HepG2 (cell line): ENCODE data around the gene AKAP1. TPM values are rescaled to one million over a fixed set of nuclear protein-coding genes. Genes with fewer than 3 reads are reported as not detected.

ENCODE experiments used
- ATRX ChIP-seq: sonication (generic); formaldehyde crosslinking; IDR thresholded peaks from 2 replicates; pipeline ENCODE4 v1.4.0; 2020; ENCODE audit warnings: missing genetic modification reagents, borderline replicate concordance
- CEBPZ ChIP-seq: IDR thresholded peaks from 2 replicates; pipeline ENCODE4 v1.6.1; 2012; ENCODE audit warnings: low read length, improper control_type of control experiment
- EZH2 ChIP-seq: conservative IDR thresholded peaks from 2 replicates; pipeline ENCODE4 v1.6.1; 2012; ENCODE audit warnings: mild to moderate bottlenecking, low read depth, low read length, moderate library complexity
- FOXA1 ChIP-seq, 2 experiments: fragments of 450-650 bp in 1 of 2; sonication (generic) in 1 of 2; formaldehyde crosslinking in 1 of 2; IDR thresholded peaks; 2 replicates each; pipeline versions ENCODE4 v1.4.0 to v1.6.1; 2016 to 2020; ENCODE audit warnings: missing genetic modification reagents in 1 of 2
- FOXO1 ChIP-seq: sonication (generic); formaldehyde crosslinking; IDR thresholded peaks from 2 replicates; pipeline ENCODE4 v1.4.0; 2020; ENCODE audit warnings: missing genetic modification reagents
- HOXA5 ChIP-seq: sonication (generic); formaldehyde crosslinking; IDR thresholded peaks from 2 replicates; pipeline ENCODE4 v1.4.0; 2020; ENCODE audit warnings: missing genetic modification reagents
- ISL2 ChIP-seq: sonication (generic); formaldehyde crosslinking; IDR thresholded peaks from 2 replicates; pipeline ENCODE4 v1.5.0; 2020; ENCODE audit warnings: missing genetic modification reagents
- MYNN ChIP-seq: sonication (generic); formaldehyde crosslinking; IDR thresholded peaks from 2 replicates; pipeline ENCODE4 v1.4.0; 2020; ENCODE audit warnings: mild to moderate bottlenecking, low read depth, missing genetic modification reagents
- REST ChIP-seq, 2 experiments: IDR thresholded peaks; 2 replicates each; pipeline ENCODE4 v1.6.1; 2011 to 2012; ENCODE audit warnings: low read length in 2 of 2, borderline replicate concordance in 1 of 2, low read depth in 1 of 2, mild to moderate bottlenecking in 1 of 2, moderate library complexity in 1 of 2
- RFX3 ChIP-seq: IDR thresholded peaks from 2 replicates; pipeline ENCODE4 v1.6.1; 2016; ENCODE audit warnings: missing biosample characterization, missing genetic modification reagents
- RXRB ChIP-seq: IDR thresholded peaks from 2 replicates; pipeline ENCODE4 v1.6.1; 2016; ENCODE audit warnings: borderline replicate concordance, missing genetic modification reagents, missing compliant biosample characterization
- SMYD3 ChIP-seq: sonication (generic); formaldehyde crosslinking; IDR thresholded peaks from 2 replicates; pipeline ENCODE4 v1.8.1; 2023; ENCODE audit warnings: mild to moderate bottlenecking, missing genetic modification reagents
- SP4 ChIP-seq: sonication (generic); formaldehyde crosslinking; IDR thresholded peaks from 2 replicates; pipeline ENCODE4 v1.8.1; 2023; ENCODE audit warnings: mild to moderate bottlenecking, missing genetic modification reagents
- TEAD2 ChIP-seq: sonication (generic); formaldehyde crosslinking; IDR thresholded peaks from 2 replicates; pipeline ENCODE4 v1.9.0; 2021; ENCODE audit warnings: missing genetic modification reagents
- WIZ ChIP-seq: sonication (generic); formaldehyde crosslinking; IDR thresholded peaks from 2 replicates; pipeline ENCODE4 v1.5.1; 2020; ENCODE audit warnings: mild to moderate bottlenecking, missing genetic modification reagents
- ZNF7 ChIP-seq: IDR thresholded peaks from 2 replicates; pipeline ENCODE4 v1.6.1; 2016; ENCODE audit warnings: missing biosample characterization, missing genetic modification reagents
- ZNF720 ChIP-seq: sonication (generic); formaldehyde crosslinking; IDR thresholded peaks from 2 replicates; pipeline ENCODE4 v1.4.0; 2020; ENCODE audit warnings: missing genetic modification reagents
- polyA plus RNA-seq, 8 experiments: library from polyadenylated mRNA; depleted of rRNA in 3 of 8; stranded (reverse) in 7 of 8; unstranded in 1 of 8; fragments of >200 nt; fragmentation: Illumina TruSeq in 4 of 8; extraction: Trizol in 4 of 8; gene quantifications; 2 replicates each; pipeline versions ENCODE4 v1.2.1 to v1.2.3, GENCODE V29; 2011 to 2016; ENCODE audit warnings: low read depth in 4 of 8, missing spikeins in 1 of 8, mixed read lengths in 1 of 8; ENCODE audit not compliant: insufficient read depth in 1 of 8
- total RNA-seq, 5 experiments: library from RNA; depleted of rRNA; stranded (reverse); fragments of >200 nt; fragmentation: Illumina TruSeq; extraction: Trizol; gene quantifications; 2 replicates each; pipeline ENCODE4 v1.2.3, GENCODE V29; 2016; ENCODE audit warnings: low read depth in 1 of 5
- TF ChIP-seq, protein P1 (sequence below): sonication (generic); formaldehyde crosslinking; IDR thresholded peaks from 2 replicates; pipeline ENCODE4 v1.4.0; 2020; ENCODE audit warnings: mild to moderate bottlenecking, missing genetic modification reagents, borderline replicate concordance
- TF ChIP-seq, protein P2 (sequence below): sonication (generic); formaldehyde crosslinking; IDR thresholded peaks from 2 replicates; pipeline ENCODE4 v1.8.0; 2022; ENCODE audit warnings: missing genetic modification reagents, mild to moderate bottlenecking, borderline replicate concordance

The AKAP1 gene
- total and polyA plus RNA-seq, 2 of the 13 experiments (the other 11 are each of a cell fraction or from before 2014, with no cell fraction given) = 101 to 131 TPM

DNA sequence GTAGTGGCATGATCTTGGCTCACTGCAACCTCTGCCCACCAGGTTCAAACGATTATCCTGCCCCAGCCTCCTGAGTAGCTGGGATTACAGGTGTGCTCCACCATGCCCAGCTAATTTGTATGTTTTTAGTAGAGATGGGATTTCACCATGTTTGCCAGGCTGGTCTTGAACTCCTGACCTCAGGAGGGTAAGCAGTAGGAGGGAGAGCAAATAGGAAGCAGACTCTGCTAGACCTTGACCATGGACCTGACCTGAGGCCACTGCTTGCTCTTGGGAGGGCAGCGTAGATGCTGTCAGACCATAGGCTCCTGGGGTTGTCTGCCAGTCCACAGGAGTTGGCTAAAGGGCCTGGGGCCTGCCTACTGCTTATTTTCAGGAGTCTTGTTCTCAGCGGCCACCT lies 28.6 kb downstream of the AKAP1 start (continued):
- TF ChIP-seq CEBPZ (no peak), ISL2 (CRISPR knock-in tag) (0 out of 2 replicates have a peak, but pooled peaks have one; percentile 15), ZNF720 (no peak), HOXA5 (no peak), RFX3 (CRISPR knock-in tag) (no peak), SMYD3 (CRISPR knock-in tag) (no peak), REST (IDR thresholded peaks at IDR 0.05; ENCODE audit: borderline replicate concordance in 1 of 2, low read depth in 1 of 2, low read length in 2 of 2) (peak in 1 of 2 experiments; percentile 13; a peak in 1 of 4 replicates), FOXO1 (CRISPR knock-in tag) (no peak), WIZ (CRISPR knock-in tag) (no peak), EZH2 (no peak), MYNN (CRISPR knock-in tag) (no peak), RXRB (CRISPR knock-in tag) (peak; percentile 42; the same call in 1 of the 2 replicates), TEAD2 (CRISPR knock-in tag) (no peak), ATRX (CRISPR knock-in tag) (no peak), FOXA1 (IDR thresholded peaks at IDR 0.05) (no peak), FOXA1 (CRISPR knock-in tag; IDR thresholded peaks at IDR 0.05) (0 out of 2 replicates have a peak, but pooled peaks have one; percentile 32), ZNF7 (CRISPR knock-in tag) (no peak), SP4 (CRISPR knock-in tag) (no peak)
- TF ChIP-seq, protein P1, sequence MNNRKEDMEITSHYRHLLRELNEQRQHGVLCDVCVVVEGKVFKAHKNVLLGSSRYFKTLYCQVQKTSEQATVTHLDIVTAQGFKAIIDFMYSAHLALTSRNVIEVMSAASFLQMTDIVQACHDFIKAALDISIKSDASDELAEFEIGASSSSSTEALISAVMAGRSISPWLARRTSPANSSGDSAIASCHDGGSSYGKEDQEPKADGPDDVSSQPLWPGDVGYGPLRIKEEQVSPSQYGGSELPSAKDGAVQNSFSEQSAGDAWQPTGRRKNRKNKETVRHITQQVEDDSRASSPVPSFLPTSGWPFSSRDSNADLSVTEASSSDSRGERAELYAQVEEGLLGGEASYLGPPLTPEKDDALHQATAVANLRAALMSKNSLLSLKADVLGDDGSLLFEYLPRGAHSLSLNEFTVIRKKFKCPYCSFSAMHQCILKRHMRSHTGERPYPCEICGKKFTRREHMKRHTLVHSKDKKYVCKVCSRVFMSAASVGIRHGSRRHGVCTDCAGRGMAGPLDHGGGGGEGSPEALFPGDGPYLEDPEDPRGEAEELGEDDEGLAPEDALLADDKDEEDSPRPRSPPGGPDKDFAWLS (CRISPR knock-in tag) = no peak
- TF ChIP-seq, protein P2, sequence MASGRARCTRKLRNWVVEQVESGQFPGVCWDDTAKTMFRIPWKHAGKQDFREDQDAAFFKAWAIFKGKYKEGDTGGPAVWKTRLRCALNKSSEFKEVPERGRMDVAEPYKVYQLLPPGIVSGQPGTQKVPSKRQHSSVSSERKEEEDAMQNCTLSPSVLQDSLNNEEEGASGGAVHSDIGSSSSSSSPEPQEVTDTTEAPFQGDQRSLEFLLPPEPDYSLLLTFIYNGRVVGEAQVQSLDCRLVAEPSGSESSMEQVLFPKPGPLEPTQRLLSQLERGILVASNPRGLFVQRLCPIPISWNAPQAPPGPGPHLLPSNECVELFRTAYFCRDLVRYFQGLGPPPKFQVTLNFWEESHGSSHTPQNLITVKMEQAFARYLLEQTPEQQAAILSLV (CRISPR knock-in tag) = 0 out of 2 replicates have a peak, but pooled peaks have one; percentile 53
